ENCODE measurements around the gene SDF4. TPM values are rescaled to one million over a fixed set of nuclear protein-coding genes. Genes with fewer than 3 reads are reported as not detected.

SDF4 gene
- total RNA-seq, 1 donor from 2014 or later, result 142 TPM

DNA sequence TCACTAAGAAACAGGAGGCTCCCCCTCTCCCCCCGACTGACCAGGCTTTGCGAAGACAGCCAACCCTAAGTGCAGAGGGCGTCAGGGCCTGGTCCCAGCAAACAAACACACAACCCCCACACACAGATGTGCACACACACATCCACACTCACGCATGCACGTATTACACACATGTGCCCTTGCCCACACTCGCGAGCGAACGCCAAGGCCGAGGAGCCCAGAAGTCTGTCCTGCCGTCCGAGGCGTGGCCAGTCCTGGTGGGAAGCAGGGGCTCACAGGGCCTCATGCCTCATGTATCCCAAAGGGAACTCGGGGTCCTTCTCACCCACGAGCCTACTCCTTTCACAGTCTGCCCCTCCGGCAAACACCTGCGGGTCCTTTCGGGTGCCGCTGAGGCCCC, 2.0 kb downstream of the SDF4 start:
- DNase-seq (ENCODE audit: low read depth), result no peak

GRCh38 chr1:1228596-1229321, 3.0 kb downstream of the SDF4 start:
- no peak for DNase-seq (ENCODE audit: low read depth)

DNA sequence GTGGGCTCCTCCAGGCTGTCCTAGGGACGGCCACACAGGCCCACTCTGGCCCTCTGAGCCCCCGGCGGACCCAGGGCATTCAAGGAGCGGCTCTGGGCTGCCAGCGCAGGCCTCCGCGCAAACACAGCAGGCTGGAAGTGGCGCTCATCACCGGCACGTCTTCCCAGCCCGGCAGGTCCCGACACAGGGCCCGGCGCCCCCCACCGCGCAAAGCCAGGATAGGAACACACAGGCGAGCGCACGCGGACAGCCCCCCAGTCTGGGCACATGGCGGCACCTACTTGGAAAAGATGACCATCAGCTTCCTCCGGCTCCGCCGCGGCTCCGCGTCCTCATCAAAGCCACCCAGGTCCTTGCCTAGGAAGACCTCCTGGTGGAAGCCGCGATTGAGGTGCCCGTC, 3.6 kb downstream of the SDF4 start:
- no peak for DNase-seq (ENCODE audit: low read depth)

GRCh38 chr1:1227386-1227785, 4.4 kb downstream of the SDF4 start:
- no peak for DNase-seq (ENCODE audit: low read depth)

- DNase-seq (ENCODE audit: low read depth), result no peak
Observed at GRCh38 chr1:1226566-1227362, 5.0 kb downstream of the SDF4 start.

DNA sequence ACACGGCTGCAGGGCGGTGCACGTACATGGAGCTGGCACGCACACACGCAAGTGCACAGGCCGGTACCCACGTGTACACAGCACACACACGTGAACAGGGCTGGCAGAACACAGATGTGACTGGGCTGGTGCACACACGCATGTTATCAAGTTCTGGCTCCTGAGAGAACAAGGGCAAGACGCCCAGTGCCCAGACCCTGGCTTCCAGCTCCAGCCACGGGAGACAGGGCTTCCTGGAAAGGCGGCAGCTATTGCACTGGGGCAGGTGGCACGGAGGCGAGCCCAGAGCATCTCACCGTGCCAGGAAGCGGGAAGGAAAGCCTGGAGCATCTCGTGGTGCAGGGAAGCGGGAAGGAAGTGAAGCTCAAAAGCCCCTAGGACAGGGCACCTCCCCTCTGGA, 5.9 kb downstream of the SDF4 start:
- DNase-seq (ENCODE audit: low read depth), result no peak

DNA sequence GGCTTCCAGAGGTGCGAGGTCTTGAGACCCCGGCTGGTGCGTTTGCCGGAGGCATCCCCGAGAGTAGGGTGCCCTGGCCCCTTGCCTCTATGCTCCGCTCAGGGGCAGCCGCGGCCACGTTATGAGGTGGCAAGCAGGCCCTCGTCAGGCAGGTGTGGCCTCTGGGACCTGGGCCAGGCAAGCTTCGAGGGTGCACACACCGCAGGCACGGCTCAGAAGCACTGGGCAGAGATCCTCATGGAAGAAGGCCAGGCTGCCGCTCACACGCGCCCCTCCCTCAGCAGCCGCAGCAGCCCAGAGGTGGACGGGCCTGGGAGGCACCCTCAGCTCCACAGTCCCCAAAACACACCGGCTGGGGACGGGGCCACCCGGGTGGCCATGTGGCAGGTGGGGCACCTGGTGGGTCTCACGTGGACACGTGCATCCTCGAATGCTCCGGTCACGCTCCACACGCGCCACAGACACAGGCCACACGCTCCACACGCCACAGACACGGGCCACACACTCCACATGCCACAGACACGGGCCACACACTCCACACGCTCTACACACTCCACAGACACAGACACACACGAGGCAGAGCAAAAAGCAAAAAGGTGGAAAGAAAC, 6.5 kb downstream of the SDF4 start:
- DNase-seq (ENCODE audit: low read depth), result no peak

GRCh38 chr1:1223891-1224290, 7.9 kb downstream of the SDF4 start:
- DNase-seq (ENCODE audit: low read depth), result no peak

GRCh38 chr1:1223321-1223720, 8.5 kb downstream of the SDF4 start:
- DNase-seq (ENCODE audit: low read depth), result no peak

DNA sequence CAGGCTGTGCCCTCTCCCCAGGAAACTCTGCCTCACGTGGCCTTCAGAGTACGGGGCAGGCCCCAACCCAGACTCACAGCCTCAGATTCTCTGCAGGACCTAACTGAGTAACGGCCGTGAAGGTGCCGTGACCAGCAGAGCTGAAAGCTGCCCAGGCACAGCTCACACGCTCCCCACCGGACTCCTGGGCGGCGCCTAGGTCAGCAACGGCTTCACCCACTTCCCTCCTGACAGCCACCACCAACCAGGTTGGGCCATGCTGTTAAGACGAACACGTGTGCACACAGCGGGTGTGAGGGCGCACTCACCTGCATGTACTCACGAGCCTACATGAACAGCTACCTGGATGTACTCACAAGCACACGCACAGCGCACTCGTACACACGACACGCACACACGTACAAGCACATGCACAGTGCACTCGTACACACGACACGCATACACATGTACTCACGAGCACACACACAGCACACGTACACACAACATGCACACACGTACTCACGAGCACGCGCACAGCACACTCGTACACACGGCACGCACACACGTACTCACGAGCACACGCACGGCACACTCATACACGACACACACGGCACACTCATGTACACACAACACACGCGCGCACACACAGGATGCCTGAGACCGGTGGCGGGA, 9.1 kb downstream of the SDF4 start:
- DNase-seq (ENCODE audit: low read depth), result no peak

DNA sequence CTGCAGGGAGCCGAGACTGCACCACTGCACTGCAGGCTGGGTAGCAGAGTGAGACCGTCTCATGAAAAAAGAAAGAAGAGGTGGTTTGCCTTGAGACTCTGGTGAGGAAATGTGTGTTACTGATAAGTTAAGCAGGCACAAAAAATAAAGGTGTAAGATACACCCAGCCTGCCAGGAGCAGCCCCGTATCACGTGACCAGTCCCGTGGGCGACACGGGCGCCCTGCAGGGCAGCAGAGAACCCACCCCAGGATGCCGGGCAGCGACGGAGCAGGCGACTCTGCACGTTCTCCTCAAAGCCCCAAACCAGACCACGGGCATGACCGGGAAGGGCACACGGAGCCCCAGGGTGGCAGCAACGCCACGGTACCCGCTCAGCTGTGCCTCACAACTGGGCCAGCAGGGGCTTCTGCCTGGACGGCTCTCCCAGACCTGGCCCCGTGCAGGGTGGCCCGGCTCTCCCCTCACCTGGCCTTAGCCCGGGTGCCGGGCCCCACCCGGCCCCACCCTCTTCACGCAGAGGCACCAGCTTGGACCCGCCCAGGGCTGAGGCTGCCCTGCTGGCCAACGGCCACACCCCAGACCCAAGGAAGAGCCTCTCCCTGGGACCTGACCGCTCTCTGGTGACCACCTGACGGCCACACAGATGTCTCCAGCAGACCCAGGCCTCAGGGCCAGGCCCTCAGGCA, 9.8 kb downstream of the SDF4 start:
- DNase-seq (ENCODE audit: low read depth), result no peak

- DNase-seq (ENCODE audit: low read depth), result no peak
Observed at GRCh38 chr1:1220197-1220596, 11.6 kb downstream of the SDF4 start.

DNA sequence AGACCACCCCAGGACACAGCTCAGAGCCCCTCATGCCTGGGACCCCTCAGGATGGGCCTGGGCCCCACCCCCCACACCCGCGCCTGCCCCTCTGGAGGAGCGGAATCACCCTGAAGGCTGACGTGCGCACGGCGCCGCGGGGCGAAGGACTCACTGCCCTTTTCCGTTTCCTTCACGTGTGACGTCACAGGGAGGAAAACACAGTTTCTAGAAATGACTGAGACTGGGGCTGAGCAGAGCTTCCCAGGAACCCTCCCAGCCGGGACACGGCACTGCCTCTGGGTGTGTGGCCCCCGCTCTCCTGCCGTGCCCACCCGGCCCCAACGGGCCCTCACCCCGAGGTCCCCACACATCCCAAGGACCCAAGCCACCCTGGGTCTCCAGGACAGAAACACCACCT, 12.5 kb downstream of the SDF4 start:
- no peak for DNase-seq (ENCODE audit: low read depth)

GRCh38 chr1:1218524-1219200, 13.1 kb downstream of the SDF4 start:
- DNase-seq (ENCODE audit: low read depth), result no peak

GRCh38 chr1:1217621-1218523, 13.9 kb downstream of the SDF4 start:
- DNase-seq (ENCODE audit: low read depth), result no peak

DNA sequence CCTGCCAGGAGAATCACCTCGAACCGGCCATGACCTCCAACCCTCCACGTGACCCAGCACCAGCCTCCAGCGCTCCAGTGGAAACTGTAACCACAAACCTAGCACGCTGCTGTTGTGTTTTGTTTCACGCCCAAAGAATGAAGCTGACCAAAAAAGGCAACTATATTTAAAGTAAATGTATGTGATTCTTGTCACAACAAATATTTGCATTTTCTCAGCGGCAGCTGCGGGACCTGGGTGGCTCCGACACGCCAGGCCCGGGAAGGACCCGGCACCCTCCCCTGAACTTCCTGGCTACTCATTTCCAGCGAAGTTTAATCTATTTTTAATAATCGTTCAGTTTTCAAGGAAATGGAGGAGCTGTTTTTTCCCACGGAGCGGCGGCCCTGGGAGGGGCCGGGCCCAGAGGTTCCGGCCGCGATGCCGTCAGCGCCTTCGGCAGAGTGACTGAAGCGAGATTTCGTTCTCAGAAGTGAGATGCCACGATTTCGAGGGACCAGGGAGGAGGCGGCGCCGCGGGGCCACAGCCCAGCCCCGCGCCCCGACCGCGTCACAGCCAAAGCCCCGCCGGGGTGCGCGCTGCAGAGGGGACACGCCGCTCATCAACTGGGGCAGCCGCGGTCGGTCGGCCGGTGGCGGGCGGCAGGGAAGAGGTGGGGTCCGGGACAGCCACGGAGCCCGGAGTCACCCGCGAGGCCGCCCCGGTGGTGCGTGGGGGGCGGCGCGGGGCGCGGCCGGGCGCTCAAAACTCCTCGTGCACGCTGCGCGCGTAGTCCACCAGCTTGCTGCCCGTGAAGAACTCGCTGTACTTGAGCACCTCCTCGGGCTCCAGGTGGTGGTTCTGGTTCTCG, 14.8 kb downstream of the SDF4 start:
- no peak for DNase-seq (ENCODE audit: low read depth)

GRCh38 chr1:1215881-1216605, 15.8 kb downstream of the SDF4 start:
- no peak for DNase-seq (ENCODE audit: low read depth)

- no peak for DNase-seq (ENCODE audit: low read depth)
Observed at GRCh38 chr1:1215080-1215676, 16.6 kb downstream of the SDF4 start.
